ENCODE measurements around the gene DEGS2.
"Not testable (repeated sequence)": the region's sequence is repeated elsewhere in the genome, so short reads cannot be mapped to it uniquely, and the experiment has no call there.

Gene DEGS2

DNA sequence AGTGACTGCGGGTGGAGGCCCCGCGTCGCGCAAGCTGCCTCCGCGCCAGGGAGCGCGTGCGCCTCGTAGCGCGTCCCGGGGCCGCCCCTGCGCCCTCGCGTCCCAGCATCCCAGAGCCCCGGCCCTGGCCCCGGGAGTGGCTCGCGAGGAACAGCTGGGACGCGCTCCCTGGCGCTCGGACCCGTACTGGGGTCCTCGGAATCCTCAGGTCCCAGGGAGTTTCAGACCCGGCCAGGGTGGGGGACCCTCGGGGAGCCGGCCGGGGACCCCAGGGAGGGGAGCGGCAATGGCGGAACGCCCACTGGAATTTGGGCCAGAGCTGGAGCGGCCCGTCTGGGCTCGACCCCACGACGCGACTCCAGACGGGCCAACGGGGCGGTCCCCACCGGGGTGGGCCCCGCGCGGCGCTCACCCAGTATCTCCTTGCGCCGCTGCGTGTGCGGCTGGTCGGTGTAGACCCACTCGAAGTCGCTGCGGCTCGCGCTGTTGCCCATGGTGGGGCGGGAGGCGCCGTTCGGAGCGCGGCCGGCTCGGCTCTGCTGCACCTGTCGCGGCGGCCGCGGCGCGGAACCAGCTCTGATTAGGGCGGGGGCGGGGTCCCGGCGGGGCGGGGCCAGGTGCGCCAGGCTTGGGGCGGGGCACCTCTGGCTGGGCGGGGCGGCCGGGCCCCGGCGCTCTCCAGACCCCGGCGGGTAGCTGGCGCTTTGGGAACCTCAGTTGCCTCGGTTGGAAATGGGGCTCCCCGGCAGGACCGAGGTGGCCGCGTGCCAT is at the start of gene DEGS2:
Gene DEGS2, minus strand, starts transcription at position 552 of the 771 bp plus-strand sequence. Its CDS starts 58 bp downstream, at position 494.
- DNase-seq: peak; percentile 64

DNA sequence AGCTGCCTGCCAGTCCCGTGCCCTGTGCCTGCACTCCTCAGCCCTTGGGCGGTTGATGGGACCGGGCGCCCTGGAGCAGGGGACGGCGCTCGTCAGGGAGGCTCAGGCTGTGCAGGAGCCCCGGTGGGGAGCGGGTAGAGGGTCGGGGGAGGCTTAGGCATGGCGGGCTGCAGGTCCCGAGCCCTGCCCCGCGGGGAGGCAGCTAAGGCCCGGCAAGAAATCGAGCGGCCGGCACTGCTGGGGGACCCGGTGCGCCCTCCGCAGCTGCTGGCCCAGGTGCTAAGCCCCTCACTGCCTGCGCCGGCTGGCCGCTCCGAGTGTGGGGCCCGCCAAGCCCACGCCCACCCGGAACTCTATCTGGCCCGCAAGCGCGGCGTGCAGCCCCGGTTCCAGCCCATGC is 48.7 kb upstream of the DEGS2 start:
- not testable (repeated sequence) for DNase-seq

DNA sequence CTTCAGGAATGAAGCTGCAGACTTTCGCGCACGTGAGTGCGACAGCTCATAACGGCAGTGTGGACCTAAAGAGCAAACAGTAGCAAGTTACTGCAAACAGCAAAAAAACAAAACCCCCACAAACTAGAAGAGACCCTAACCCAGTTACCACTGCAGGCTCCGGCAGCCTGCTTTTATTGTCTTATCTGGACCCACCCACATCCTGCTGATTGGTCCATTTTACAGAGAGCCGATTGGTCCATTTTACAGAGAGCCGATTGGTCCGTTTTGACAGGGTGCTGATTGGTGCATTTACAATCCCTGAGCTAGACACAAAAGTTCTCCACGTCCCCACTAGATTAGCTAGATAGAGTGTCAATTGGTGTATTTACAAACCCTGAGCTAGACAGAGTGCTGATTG is 48.1 kb upstream of the DEGS2 start:
- DNase-seq: not testable (repeated sequence)

DNA sequence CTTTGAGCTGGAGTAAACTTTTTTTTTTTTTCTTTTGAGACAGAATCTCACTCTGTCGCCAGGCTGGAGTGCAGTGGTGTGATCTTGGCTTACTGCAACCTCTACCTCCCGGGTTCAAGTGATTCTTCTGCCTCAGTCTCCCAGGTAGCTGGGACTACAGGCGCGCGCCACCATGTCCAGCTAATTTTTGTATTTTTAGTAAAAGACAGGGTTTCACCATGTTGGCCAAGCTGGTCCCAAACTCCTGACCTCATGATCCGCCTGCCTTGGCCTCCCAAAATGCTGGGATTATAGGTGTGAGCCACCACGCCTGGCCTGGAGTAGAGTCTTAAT is 45.4 kb upstream of the DEGS2 start:
- not testable (repeated sequence) for DNase-seq

DNA sequence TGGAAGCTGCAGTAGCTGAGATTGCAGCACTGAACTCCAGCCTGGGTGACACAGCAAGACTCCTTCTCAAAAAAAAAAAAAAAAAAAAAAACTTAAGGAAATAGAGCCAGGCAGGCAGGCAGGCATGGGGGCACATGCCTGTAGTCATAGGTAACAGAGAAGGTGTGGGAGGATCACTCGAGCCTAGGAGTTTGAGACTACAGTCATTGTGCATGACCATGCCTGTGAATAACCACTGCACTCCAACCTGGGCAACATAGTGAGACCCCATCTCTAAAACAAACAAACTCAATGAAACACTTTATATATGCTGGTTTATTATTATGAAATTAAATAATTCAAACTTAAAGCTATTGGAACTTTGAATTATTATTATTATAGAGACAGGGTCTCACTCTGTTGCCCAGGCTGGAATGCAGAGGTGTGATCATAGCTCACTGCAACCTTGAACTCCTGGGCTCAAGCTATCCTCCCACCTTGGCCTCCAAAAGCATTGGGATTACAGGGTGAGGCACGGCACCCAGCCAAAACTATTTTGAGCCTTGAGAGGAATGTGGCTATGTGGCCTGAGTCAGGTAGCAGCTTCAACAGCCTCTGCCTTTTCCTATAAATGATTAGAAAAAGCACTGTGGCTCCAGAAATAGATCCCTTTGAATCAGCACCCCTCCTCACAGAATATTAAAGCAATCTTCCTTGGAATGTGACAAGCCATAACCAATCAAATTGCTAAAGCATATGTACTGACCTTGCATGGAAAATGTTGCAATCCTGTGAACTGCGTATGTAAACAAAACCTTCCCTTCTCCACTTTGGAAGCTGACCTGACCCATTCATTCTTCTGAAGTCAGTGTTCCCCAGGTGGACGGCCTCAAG is 44.8 kb upstream of the DEGS2 start:
- no peak for DNase-seq

DNA sequence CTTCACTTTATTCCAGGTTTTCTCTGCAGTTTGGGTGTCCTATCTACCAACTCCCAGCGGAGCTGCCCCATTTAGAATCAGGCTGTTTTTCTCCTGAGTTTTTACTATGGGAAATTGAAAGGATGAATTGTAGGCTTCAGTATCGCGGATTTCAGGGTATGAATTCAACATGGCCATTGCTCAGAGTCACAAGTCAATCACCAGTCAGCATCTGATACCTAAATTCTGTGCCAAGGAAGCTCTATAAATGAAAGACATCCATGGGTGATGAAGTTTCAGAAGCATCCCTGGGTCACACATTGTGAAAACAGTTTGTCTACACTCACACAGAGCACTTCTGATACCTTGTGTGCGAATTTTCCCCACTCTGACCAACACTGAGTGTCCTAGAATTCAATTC is 43.7 kb upstream of the DEGS2 start:
- no peak for DNase-seq

DNA sequence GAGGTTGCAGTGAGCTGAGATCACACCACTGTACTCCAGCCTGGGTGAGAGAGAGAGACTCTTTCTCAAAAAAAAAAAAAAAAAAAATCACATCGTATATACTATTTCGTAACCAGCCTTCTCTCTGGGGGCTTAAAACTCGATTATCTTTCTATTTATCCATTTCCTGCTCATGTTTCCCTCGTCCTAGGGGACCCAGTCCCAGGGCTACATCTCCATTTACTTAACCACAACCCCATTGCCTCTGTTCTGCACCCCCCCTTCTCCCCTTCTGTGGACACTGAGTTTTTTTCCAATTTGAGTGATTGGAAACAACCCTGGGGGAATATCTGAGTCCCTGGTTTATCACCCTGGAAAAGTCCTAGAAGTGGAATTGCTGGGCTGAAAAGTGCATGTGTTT is 43.3 kb upstream of the DEGS2 start:
- DNase-seq: no peak

DNA sequence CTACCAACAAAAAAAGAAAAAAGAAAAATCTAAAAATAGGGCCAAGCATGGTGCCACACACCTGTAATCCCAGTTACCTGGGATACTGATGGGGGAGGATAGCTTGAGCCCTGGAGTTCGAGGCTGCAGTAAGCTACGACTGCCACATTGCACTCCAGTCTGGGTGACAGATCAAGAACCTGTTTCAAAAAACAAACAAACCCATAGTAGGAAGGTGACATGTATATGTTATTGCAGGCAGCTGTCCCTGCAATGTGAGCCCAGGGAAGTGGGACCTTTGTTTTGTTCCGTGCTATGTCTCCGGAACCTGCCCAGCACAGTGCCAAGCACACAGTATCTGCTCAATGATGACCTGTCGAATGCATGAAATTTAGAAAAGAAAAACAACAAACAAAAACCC is 42.3 kb upstream of the DEGS2 start:
- DNase-seq: no peak

DNA sequence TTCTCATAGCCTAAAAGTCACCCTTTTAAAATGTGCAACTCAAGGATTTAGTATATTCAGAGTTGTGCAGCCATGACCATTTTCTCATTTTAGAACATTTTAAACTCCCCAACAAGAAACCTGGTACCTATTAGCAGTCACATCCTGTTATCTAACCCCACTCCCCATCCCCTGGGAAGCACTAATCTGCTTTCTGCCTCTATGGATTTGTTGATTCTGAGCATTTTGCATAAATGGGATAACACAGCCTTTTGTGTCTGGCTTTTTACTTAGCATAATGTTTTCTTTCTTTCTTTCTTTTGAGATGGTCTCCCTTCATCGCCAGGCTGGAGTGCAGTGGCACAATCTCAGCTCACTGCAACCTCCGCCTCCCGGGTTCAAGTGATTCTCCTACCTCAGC is 40.9 kb upstream of the DEGS2 start:
- DNase-seq: no peak

DNA sequence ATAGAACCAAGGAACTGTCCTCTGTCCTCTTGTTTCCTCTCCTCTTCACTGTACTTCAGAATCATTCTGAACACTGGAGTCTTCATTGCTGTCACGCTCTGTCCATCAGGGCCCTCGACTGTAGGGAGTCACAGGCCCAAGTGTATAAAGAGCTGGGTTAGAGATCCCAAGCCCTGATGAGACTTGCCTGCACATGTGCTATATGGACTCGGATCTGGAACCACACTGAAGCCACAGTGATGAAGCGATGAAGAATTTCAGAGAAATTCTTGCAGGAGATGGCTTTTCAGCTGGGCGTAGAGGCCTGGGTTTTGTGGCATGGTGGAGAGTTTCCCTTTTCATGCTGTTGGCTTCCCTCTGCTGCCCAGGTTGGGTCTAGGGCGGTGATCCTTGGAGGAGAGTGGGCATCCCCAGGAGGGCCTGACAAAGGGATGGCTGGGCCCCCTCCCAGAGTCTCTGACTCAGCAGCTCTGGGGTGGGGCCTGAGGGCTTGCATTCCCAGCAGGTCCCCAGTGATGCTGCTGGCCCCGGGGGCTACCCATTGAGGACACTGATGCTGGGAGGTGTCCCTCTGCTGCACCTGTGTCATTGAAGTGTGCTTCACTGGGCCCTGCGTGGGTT is 39.9 kb upstream of the DEGS2 start:
- no peak for DNase-seq

DNA sequence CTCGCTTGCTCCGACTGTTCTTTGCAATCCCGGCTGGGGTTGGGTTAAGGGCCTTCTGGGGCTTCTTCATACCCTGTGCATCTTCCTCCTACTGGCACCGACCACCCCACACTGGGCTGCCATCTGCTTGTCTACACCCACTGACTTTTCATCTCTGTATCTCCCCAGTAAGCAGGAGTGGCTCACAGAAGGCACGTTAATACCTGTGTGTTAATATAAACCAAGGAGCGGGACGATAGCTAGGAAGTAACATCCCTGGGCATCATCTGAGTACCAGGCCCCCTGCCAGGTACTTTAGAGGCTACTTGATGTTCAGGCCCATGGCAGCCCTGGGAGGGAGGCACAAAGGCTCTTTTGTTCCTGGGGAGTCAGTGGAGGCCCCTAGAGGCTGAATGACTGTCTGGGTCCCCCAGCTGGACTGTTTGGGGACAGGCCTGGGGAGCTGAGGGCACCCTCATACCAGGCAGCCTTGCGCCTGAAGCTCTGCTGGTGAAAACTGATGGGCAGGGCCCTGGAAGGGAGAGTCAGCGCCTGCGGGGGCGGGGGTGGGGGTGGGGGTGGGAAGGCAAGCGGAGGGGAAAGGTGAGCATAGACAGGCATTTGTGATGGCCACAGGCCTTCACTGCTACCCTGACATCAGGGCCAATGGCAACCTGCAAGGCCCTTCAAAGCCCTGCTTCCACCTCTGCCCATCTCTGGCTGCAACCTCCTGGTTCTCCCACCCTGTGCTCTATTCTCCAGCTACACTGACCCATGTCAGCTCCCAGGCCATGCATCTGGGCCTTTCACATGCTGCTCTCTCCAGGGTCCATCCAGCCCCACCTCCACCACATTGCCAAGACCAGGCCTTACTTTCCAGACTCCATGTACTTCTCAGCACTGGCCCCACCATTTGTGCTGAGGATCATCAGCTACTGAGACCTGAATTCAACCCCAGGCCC is 34.2 kb upstream of the DEGS2 start:
- DNase-seq: peak; percentile 4

DNA sequence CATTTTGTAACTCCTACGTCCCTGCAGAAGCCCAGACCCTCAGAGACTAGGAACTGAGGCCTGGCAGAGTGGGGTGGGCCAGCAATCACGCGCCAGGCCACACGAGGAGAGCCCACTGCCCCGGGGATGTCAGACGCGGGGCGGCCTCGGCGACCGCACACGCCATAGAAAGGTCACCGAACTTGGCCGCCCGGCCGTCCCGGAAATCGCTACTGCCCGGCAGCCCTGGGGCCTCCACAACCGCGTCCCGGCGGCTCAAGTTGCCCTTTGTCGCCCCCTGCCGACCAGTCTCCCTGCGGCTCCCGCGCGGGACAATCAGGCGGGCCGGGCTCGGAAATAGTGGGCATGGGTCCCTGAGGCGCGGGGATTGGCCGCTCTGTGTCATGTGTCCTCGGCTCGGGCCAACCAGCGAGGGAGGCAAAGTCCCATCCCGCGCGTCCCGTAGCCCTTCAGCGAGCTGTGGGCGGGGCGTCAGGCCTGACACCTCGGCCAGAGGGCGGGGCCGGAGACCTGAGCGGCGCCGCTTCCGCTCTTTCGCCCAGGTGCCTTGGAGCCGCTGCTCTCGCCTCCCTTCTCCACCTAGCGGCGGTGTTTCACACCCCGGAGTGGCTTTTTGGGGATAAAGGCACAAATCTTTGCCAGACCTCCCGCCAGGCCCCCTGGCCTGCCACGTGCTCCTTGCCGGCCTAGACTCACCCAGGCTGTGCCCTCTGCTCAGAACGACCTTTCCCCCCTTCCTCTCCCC is 33.4 kb upstream of the DEGS2 start:
- DNase-seq: peak; percentile 100

DNA sequence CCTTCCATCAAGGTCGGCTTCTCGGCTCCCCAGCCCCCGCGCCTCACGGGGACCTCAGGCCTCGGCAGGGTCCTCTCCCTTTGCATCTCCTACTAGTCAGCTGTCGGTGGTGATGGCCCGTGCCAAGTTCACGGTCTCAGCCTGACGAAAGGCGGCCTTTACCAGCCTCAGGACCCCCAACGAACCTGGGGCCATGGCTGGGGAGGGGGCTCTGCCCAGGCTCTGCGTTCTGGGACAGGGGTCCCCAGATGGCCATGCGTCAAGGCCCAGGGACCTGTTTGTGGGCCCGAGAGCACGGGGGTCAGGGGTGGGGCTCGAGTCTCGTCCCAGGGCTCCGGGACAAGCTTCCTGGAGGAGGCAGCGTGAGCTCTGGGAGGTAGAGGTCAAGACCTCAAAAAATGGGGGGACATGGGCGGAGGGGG is 32.8 kb upstream of the DEGS2 start:
- DNase-seq: no peak

DNA sequence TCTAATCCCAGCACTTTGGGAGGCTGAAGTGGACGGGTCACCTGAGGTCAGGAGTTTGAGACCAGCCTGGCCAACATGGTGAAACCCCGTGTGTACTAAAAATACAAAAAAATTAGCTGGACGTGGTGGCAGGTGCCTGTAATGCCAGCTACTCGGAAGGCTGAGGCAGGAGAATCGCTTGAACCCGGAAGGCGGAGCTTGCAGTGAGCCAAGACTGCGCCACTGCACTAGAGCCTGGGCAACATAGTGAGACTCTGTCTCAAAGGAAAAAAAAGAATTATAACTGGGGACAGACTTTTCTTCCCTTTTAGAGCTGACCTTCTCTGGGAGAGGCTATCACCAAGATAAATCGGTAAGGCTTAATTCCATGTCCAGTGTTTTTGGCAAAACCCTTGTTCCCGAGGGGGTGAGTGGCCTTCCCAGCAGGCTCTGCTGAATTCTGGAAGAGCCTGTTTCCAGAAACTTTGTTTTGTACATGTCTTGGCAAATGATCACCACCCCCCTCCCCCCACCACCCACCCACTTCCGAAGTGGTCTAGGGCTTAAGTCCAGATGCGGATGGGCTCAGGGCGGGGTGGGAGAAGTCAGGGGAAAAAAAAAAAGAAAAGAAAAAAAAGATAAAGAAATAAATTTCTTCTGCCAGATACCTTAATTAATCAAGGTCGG is 32.3 kb upstream of the DEGS2 start:
- no peak for DNase-seq

DNA sequence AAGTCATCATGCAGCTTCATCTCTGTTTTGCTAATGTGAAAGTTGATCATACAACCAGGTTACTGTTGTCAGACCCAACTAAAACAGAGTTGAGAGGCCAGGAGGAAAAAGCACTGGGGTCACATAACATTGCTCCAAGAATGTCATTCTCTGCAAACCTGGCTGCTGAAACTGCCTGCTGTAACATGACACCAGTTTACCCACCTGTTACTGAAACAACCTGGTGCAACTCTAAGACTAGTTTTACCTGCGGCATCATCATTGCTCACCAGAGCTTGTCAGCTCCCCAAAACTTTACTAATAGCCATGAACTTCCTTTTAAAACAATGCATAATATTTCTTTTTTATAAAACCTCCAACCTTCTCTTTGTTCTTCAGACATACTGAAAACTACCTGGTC is 30.7 kb upstream of the DEGS2 start:
- DNase-seq: no peak

DNA sequence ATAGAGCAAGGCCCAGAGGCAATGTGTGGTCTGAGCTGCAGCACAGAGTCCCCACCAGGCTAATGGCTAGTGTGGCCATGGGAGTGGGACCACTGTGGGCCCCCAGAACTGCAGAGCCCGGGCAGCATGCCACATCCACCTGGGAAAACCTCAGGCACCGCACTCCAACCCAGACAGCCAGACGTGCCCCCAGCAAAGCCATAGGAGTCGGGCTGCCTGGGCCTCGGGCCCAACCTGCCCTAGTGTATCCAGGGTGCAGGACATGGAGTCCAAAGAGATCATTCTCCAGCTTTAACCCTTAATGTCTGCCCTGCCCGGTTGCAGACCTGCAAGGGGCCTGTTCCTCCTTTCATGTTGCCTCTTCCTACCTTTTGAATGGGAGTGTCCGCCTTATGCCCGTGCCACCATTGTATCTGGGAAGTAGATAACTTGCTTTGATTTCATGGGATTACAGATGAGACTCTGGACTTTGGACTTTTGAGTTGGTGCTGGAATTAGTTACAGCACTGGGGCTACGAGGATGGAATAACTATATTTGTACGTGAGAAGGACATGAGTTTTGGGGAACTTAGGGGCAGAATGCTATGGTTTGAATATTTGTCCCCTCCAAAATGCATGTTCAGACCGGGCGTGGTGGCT is 29.1 kb upstream of the DEGS2 start:
- DNase-seq: no peak

DNA sequence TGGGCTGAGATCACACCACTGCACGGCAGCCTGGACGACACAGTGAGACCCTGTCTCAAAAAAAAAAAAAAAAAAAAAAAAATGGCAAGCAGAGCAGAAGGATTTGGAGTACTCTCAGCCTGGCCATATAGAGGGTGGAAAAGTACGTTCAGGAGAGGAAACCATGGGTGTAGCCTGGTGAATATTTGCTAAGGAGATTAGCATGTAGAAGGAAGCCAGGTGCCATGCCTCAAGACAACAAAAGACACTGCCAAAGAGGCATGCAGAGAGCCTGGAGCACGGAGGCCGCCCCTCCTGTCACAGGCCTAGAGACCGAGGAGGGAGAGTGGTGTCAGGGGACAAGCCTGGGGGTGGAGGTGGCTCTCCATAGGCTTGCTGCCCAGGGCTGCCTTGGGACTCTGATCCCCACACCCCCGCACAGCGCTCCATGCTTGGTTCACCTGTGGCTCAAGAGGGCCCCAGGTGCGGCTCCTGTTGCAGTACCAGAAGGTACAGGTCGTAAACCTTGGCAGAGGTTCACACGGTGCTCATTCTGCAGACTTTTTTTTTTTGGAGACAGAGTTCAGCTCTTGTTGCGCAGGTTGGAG is 27.9 kb upstream of the DEGS2 start:
- DNase-seq: no peak

DNA sequence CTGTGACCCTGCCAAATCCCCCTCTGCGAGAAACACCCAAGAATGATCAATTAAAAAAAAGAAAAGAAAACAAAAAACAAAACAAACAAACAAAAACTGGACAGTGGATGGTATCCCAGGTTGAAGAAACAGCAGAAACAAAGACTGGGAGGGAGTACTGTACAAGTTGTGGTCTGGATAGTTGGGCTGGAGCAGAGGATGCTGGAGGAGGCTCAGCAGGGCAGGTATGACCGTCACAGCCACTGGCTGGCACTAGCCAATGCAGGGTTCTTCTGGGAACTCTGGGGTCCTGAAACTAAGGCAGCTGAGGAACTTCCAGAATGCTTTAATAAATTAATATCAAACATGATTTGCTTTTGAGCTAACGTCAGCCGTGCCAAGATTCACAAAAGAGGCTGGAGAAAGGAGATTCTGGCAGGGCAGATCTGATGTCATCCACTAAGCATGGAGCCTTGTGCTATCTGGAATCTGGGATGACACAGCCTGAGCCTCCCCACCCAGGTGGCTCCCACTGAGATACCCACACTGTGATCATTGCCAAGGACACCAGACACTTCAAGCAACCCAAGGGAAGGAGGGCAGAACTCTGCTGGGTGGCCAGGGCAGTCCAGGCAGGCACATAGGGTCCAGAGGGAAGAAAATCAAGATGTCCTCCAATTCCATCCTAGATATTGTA is 22.6 kb upstream of the DEGS2 start:
- DNase-seq: not testable (repeated sequence)

DNA sequence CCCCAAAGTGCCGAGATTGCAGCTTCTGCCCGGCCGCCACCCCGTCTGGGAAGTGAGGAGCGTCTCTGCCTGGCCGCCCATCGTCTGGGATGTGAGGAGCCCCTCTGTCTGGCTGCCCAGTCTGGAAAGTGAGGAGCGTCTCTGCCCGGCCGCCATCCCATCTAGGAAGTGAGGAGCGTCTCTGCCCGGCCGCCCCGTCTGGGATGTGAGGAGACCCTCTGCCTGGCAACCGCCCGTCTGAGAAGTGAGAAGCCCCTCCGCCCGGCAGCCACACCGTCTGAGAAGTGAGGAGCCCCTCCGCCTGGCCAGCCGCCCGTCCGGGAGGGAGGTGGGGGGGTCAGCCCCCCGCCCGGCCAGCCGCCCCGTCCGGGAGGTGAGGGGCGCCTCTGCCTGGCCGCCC is 21.2 kb upstream of the DEGS2 start:
- not testable (repeated sequence) for DNase-seq

DNA sequence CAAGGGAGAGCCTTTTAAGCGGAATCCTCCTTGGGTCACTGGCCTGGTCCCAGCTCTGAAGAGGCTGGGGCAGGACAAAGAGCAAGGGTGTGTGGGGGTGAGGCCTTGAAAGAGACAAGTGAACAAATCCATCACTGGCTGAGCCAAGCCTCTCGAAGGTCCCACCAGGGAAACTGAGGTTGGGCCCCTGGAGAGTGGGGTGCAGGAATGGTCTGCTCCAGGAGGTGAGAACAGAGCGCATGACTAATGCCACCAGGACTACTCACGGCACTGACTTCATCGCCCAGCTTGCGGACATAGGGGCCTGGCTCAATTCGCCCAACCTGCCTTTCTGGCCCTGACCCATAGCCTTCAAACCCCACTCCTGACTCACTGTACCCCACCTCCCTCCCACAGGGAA is 19.2 kb upstream of the DEGS2 start:
- no peak for DNase-seq

Measured in activated CD4-positive, alpha-beta T cell treated with anti-CD3 and anti-CD28 coated beads, Interleukin-2, amount 50 U/mL, for 1 hour (primary cell).